Astrocyte (in vitro differentiated cells and primary cell): ENCODE data around the gene ITFG1. TPM values are rescaled to one million over a fixed set of nuclear protein-coding genes. Genes with fewer than 3 reads are reported as not detected.

Experiments used
- DNase-seq: peaks from one replicate; pipeline ENCODE4 v3.0.0-alpha.2; 2010; ENCODE audit warnings: low read depth
- FAIRE-seq: peaks from 2 replicates; lab custom pipeline; 2011; peaks lifted over from hg19 to GRCh38; lab: Jason Lieb, UNC
- H2AFZ ChIP-seq: 2 replicates; pipeline ENCODE4 v1.6.0; 2012; ENCODE audit warnings: low read depth, low read length, inconsistent platforms
- H3K27ac ChIP-seq: 2 replicates; pipeline ENCODE4 v1.5.1; 2011; ENCODE audit warnings: low read depth, low read length, inconsistent platforms
- H3K27me3 ChIP-seq: 2 replicates; pipeline ENCODE4 v1.6.0; 2011; ENCODE audit warnings: low read length, inconsistent platforms; ENCODE audit not compliant: insufficient read depth
- H3K36me3 ChIP-seq: 2 replicates; pipeline ENCODE4 v1.5.1; 2011; ENCODE audit warnings: low read length, inconsistent platforms; ENCODE audit not compliant: insufficient read depth
- H3K4me1 ChIP-seq: 2 replicates; pipeline ENCODE4 v1.5.1; 2011; ENCODE audit warnings: low read length, inconsistent platforms; ENCODE audit not compliant: insufficient read depth
- H3K4me2 ChIP-seq: 2 replicates; pipeline ENCODE4 v1.6.0; 2012; ENCODE audit warnings: low read length, inconsistent platforms
- H3K4me3 ChIP-seq: 2 replicates; pipeline ENCODE4 v1.5.1; 2011; ENCODE audit warnings: low read depth, mild to moderate bottlenecking, low read length, inconsistent platforms; ENCODE audit not compliant: insufficient read depth
- H3K79me2 ChIP-seq: 2 replicates; pipeline ENCODE4 v1.6.0; 2012; ENCODE audit warnings: mild to moderate bottlenecking, low read length, inconsistent platforms; ENCODE audit not compliant: insufficient read depth
- H3K9ac ChIP-seq: 2 replicates; pipeline ENCODE4 v1.6.0; 2012; ENCODE audit warnings: mild to moderate bottlenecking, low read length, inconsistent platforms
- H3K9me3 ChIP-seq: 2 replicates; pipeline ENCODE4 v1.5.1; 2012; ENCODE audit warnings: low read depth, mild to moderate bottlenecking, low read length, inconsistent platforms; ENCODE audit not compliant: insufficient read depth
- H4K20me1 ChIP-seq: 2 replicates; pipeline ENCODE4 v1.6.0; 2012; ENCODE audit warnings: low read length, inconsistent platforms; ENCODE audit not compliant: insufficient read depth
- H3K27ac Mint-ChIP-seq: one replicate; pipeline ENCODE4 v1.8.0; 2021; ENCODE audit warnings: mild to moderate bottlenecking, mixed read lengths; ENCODE audit not compliant: unreplicated experiment
- H3K27me3 Mint-ChIP-seq: one replicate; pipeline ENCODE4 v1.8.0; 2021; ENCODE audit warnings: low read depth, mixed read lengths; ENCODE audit not compliant: unreplicated experiment
- H3K36me3 Mint-ChIP-seq: one replicate; pipeline ENCODE4 v1.8.0; 2021; ENCODE audit warnings: low read depth, mixed read lengths; ENCODE audit not compliant: unreplicated experiment
- H3K4me1 Mint-ChIP-seq: one replicate; pipeline ENCODE4 v1.8.0; 2021; ENCODE audit warnings: low read depth, mixed read lengths; ENCODE audit not compliant: unreplicated experiment
- H3K4me3 Mint-ChIP-seq: one replicate; pipeline ENCODE4 v1.8.0; 2021; ENCODE audit warnings: mild to moderate bottlenecking, moderate library complexity, mixed read lengths; ENCODE audit not compliant: unreplicated experiment
- H3K9me3 Mint-ChIP-seq: one replicate; pipeline ENCODE4 v1.8.0; 2021; ENCODE audit warnings: mild to moderate bottlenecking, mixed read lengths; ENCODE audit not compliant: unreplicated experiment
- EZH2 ChIP-seq: IDR thresholded peaks from 2 replicates; pipeline ENCODE4 v1.6.1; 2012; ENCODE audit warnings: mild to moderate bottlenecking, low read length, inconsistent platforms; ENCODE audit not compliant: insufficient read depth
- total RNA-seq: library from RNA; stranded (reverse); gene quantifications from 2 replicates; pipeline ENCODE4 v1.2.1, GENCODE V29; 2021
- TF ChIP-seq, protein P1 (sequence below): IDR thresholded peaks from 2 replicates; pipeline ENCODE4 v1.5.1; 2011; ENCODE audit warnings: low read depth, mild to moderate bottlenecking, inconsistent platforms, low read length, moderate library complexity; ENCODE audit not compliant: insufficient read depth

ITFG1 gene
- total RNA-seq, 1 donor from 2014 or later, result 52.7 TPM

DNA sequence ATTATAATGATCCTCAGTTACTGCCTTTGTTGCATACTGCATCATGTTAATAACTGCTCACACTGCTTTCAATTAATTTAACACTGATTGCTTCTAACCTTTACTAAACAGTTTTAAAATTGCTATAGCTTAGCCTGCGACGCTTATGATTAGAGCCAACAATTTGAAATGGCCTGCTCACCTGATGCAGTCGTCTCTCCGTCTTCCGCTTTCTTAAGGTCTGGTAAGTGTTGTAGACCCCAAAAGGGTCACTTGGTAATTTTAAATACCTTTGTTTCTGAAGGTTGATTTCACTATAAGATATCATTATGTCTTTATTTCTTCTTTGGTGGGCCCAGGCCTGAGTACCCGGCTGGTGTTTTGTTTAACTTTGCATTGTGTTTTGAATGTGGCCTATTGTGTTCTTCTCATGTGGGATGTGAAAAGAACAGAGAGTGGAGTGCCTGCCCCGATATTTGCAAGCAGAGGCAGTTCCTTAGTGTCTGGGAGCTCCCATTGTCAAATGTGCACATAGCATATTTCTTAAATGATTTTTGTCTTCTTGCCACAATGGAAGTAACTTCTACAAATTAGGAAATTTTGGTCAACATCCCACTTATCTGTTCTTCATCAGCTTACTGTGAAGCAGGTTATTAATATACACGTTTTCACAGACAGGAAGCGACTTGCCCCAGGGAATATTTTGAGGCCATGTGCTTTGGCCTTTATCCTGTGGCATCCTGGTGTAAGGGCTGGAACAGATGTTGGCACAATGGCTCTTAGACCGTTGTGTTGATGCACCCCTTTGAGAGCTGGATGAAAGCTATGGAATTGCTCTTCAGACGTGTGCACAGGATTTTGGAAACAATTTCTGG is 3.1 kb upstream of the ITFG1 start:
- Histone ChIP-seq H3K9ac (no peak overlapping the region), H3K9me3 (no peaks in the 10 kb centered on the region), H2AFZ (no peak overlapping the region), H3K4me3 (no peak overlapping the region), H3K36me3 (no peaks in the 10 kb centered on the region), H3K27me3 (no peaks in the 10 kb centered on the region), H4K20me1 (no peaks in the 10 kb centered on the region), H3K4me1 (peaks cover 12% of the 10 kb centered on the region), H3K27ac (no peak overlapping the region), H3K79me2 (peaks cover 21% of the 10 kb centered on the region), H3K4me2 (no peak overlapping the region)
- FAIRE-seq (no peak), DNase-seq (no peak)
- Mint-ChIP-seq H3K36me3 (peaks cover 1% of the 10 kb centered on the region), H3K4me3 (no peak overlapping the region), H3K4me1 (peaks cover 20% of the 10 kb centered on the region), H3K9me3 (no peaks in the 10 kb centered on the region), H3K27ac (peak overlapping the region; percentile 10), H3K27me3 (no peaks in the 10 kb centered on the region)
- TF ChIP-seq, protein P1, sequence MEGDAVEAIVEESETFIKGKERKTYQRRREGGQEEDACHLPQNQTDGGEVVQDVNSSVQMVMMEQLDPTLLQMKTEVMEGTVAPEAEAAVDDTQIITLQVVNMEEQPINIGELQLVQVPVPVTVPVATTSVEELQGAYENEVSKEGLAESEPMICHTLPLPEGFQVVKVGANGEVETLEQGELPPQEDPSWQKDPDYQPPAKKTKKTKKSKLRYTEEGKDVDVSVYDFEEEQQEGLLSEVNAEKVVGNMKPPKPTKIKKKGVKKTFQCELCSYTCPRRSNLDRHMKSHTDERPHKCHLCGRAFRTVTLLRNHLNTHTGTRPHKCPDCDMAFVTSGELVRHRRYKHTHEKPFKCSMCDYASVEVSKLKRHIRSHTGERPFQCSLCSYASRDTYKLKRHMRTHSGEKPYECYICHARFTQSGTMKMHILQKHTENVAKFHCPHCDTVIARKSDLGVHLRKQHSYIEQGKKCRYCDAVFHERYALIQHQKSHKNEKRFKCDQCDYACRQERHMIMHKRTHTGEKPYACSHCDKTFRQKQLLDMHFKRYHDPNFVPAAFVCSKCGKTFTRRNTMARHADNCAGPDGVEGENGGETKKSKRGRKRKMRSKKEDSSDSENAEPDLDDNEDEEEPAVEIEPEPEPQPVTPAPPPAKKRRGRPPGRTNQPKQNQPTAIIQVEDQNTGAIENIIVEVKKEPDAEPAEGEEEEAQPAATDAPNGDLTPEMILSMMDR, result no peak
- no peak for TF ChIP-seq EZH2

DNA sequence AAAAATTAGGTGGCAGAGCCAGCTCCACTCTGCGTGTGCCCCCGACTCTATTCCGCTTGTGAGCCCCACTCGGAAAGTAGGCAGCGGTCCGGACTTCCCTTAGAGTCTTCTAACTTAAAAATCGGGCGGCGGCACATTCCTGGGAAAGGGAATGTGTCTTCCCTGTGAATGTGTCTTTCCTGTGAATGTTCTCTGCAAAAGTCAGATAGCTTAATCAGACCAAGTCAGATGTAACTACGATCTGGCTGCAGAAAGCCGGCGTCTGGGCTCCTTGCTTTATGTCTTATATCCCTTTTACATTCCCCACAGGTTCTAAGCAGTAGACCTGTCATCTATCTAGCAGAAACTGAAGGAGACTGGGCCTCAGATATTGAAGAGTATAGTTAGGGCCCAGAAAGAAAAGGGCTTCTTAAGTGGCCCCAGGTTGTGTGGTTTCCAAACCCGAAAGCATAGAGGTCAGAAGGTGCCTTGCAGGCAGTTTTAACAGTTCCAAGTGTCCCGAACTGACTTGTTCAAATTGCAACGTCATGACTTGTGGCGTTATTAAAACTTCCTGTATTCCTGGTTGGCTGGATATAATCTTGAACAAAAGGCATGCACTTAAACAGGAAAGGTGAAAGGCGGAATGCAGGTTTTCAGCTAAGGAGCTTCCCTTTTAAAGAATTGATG is 869 bp upstream of the ITFG1 start:
- Histone ChIP-seq H4K20me1 (no peaks in the 10 kb centered on the region), H3K4me1 (peaks cover 12% of the 10 kb centered on the region), H3K36me3 (peaks cover 6% of the 10 kb centered on the region), H3K79me2 (peaks cover 20% of the 10 kb centered on the region), H3K9me3 (no peaks in the 10 kb centered on the region), H3K9ac (peak overlapping the region; percentile 95), H3K4me2 (peak overlapping the region; percentile 99), H3K4me3 (peak overlapping the region; percentile 87), H2AFZ (peak overlapping the region; percentile 93), H3K27ac (peak overlapping the region; percentile 98), H3K27me3 (no peaks in the 10 kb centered on the region)
- H3K27ac Mint-ChIP-seq, result peak overlapping the region; percentile 89
- peaks cover 13% of the 10 kb centered on the region for H3K4me1 Mint-ChIP-seq
- DNase-seq, result peak; percentile 58
- no peak for TF ChIP-seq EZH2
- TF ChIP-seq, protein P1, result no peak
- no peak for FAIRE-seq
- H3K4me3 Mint-ChIP-seq, result peak overlapping the region; percentile 98
- peaks cover 1% of the 10 kb centered on the region for H3K36me3 Mint-ChIP-seq
- no peaks in the 10 kb centered on the region for H3K27me3 Mint-ChIP-seq
- no peaks in the 10 kb centered on the region for H3K9me3 Mint-ChIP-seq
